Measurements from ENCODE around the gene GOLGA6L2. TPM values are rescaled to one million over a fixed set of nuclear protein-coding genes. Genes with fewer than 3 reads are reported as not detected.
"Not testable (repeated sequence)": the region's sequence is repeated elsewhere in the genome, so short reads cannot be mapped to it uniquely, and the experiment has no call there.

The GOLGA6L2 gene
- total and polyA plus RNA-seq, 9 donors: not detected

DNA sequence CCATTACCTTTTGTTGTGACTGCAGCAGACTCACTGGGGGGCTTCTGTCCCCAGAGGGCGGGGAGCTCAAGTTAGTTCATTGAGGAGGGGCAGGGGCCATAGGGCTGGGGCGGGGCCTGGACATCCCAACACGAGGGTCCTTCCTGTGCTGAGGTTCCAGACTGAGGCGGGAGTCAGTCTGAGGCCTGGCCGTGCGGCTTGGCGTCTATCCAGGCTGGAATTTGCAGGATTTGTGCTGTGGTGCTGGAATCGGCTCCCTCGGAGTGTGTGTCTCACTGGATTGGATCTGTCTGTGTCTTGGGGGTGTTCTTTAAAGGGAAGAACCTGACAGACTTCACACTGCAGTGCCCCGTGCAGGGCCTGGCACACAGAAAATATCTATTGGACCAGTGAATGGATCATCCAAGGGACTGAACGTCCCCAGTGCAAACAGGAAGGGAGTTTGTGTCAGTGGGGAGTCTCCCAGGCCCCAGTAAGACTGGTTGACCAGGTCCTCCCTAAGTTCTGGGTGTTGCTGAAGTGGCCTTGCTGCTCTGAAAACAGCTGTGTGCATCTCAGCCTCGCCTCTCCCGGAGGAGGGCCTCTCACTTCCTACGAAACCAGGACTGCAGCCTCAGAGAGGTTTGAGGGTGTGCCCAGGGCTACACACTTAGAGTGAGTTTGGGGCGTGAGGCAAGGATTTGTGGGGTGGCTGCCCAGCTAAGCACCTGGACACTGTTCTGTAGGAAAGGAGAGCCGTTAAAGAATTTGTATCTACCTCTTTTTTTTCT is 26.1 kb downstream of the GOLGA6L2 start:
- Histone ChIP-seq H3K27ac (no peak overlapping the region), H3K9me3 (no peaks in the 10 kb centered on the region), H3K4me1 (ENCODE audit: insufficient read depth) (no peaks in the 10 kb centered on the region), H3K4me3 (no peak overlapping the region), H3K27me3 (no peaks in the 10 kb centered on the region), H3K36me3 (no peaks in the 10 kb centered on the region)
- DNase-seq: peak in 1 of 5 donors; percentile 33
- TF ChIP-seq POLR2A (IDR thresholded peaks at IDR 0.05): no peak
- TF ChIP-seq EP300 (IDR thresholded peaks at IDR 0.05): no peak
- TF ChIP-seq, protein P1, sequence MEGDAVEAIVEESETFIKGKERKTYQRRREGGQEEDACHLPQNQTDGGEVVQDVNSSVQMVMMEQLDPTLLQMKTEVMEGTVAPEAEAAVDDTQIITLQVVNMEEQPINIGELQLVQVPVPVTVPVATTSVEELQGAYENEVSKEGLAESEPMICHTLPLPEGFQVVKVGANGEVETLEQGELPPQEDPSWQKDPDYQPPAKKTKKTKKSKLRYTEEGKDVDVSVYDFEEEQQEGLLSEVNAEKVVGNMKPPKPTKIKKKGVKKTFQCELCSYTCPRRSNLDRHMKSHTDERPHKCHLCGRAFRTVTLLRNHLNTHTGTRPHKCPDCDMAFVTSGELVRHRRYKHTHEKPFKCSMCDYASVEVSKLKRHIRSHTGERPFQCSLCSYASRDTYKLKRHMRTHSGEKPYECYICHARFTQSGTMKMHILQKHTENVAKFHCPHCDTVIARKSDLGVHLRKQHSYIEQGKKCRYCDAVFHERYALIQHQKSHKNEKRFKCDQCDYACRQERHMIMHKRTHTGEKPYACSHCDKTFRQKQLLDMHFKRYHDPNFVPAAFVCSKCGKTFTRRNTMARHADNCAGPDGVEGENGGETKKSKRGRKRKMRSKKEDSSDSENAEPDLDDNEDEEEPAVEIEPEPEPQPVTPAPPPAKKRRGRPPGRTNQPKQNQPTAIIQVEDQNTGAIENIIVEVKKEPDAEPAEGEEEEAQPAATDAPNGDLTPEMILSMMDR (IDR thresholded peaks at IDR 0.05): no peak
- intact Hi-C loops (cut with DNase I): no loop called here
- WGBS, 3 donors: 45 to 56% (median 46%) methylated on average over 15 to 16 of the region's 16 CpGs

- no peak overlapping the region for H3K4me3 ChIP-seq
- H3K36me3 ChIP-seq: no peaks in the 10 kb centered on the region
- intact Hi-C loops (cut with DNase I): loop anchor here in 1 of 4 donors (5.0 kb wide), 1 partner anchor 51 kb away; no protein-coding TSS in a partner anchor
- H3K4me1 ChIP-seq (ENCODE audit: insufficient read depth): no peaks in the 10 kb centered on the region
- TF ChIP-seq POLR2A (IDR thresholded peaks at IDR 0.05) (no peak), EP300 (IDR thresholded peaks at IDR 0.05) (no peak)
- TF ChIP-seq, protein P1 (IDR thresholded peaks at IDR 0.05): no peak
- 84 to 85% (median 85%) methylated on average over 31 to 43 of the region's 43 CpGs for WGBS, 3 donors
- DNase-seq: no peak
- no peaks in the 10 kb centered on the region for H3K9me3 ChIP-seq
- H3K27ac ChIP-seq: no peak overlapping the region
- H3K27me3 ChIP-seq: no peaks in the 10 kb centered on the region
Measured at GRCh38 chr15:23416349-23417276, 30.4 kb downstream of the GOLGA6L2 start.

- not testable (repeated sequence) for DNase-seq; H3K4me1 ChIP-seq (ENCODE audit: insufficient read depth); H3K4me3 ChIP-seq; H3K27ac ChIP-seq; H3K9me3 ChIP-seq; H3K27me3 ChIP-seq; H3K36me3 ChIP-seq
- 91 to 94% (median 92%) methylated on average over 8 of the region's 8 CpGs for WGBS, 3 donors
- intact Hi-C loops (cut with DNase I): loop anchor here in 1 of 4 donors (5.0 kb wide), 1 partner anchor 51 kb away; no protein-coding TSS in a partner anchor
Measured at GRCh38 chr15:23415866-23416265, 31.2 kb downstream of the GOLGA6L2 start.

DNA sequence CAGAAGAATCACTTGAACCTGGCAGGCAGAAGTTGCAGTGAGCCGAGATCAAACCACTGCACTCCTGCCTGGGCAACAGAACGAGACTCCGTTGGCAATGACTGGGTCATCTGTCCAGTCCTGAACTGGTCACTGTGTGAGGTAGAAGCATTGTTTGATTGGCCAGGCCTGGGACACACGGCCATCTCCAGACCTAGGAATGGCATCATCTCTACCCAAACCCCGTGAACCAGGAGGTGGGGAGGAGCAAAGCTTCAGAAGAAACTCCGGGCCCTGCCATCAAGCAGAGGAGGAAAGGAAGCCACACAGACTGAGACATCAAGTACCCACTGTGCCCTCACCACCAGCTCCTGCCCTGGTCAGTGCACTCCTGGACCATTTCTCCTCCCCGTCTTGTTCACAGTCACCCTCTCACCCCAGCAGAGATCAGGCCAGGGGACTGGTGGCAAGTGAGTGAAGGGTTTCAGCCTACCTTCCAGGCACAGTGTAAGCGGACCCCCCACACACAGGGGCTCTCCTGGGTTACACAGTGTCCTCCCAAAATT is 31.6 kb downstream of the GOLGA6L2 start:
- WGBS, 3 donors: 76 to 86% (median 82%) methylated on average over 8 of the region's 8 CpGs
- TF ChIP-seq POLR2A (IDR thresholded peaks at IDR 0.05) (no peak), EP300 (IDR thresholded peaks at IDR 0.05) (no peak)
- TF ChIP-seq, protein P1 (IDR thresholded peaks at IDR 0.05): no peak
- no peaks in the 10 kb centered on the region for H3K27me3 ChIP-seq
- no peaks in the 10 kb centered on the region for H3K4me1 ChIP-seq (ENCODE audit: insufficient read depth)
- no peaks in the 10 kb centered on the region for H3K36me3 ChIP-seq
- intact Hi-C loops (cut with DNase I): loop anchor here in 1 of 4 donors (5.0 kb wide), 1 partner anchor 52 kb away; no protein-coding TSS in a partner anchor
- no peaks in the 10 kb centered on the region for H3K9me3 ChIP-seq
- no peak overlapping the region for H3K4me3 ChIP-seq
- DNase-seq: no peak
- no peak overlapping the region for H3K27ac ChIP-seq

DNA sequence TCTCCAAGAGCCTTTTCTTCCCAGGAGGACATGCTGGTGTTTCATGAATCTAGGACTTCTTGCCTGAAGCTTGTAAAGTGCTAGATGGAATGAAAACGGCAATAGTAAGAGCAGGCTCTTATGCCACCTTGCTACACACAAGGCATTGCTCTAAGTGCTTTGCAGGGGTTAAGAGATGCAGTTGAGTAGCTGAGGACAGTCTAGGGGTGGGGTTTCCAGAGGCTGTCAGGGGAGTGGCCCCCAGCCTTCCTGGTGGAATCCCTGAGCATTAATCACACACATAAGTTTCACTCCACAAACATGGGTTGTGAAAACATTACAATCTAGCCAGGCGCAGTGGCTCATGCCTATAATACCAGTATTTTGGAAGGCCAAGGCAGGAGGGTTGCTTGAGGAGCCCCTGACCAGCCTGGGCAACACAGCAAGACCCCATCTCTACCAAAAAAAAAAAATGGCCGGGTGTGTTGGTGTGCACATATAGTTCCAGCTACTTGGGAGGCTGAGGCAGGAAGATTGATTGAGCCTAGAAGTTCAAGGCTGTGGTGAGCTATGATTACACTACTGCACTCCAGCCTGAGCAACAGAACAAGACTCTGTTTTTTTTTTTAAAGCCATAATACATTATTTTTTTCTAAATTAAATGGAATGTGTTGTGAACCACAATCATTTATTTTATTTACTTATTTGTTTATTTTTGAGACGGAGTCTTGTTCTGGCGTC is 34.0 kb downstream of the GOLGA6L2 start:
- H3K27me3 ChIP-seq; DNase-seq; H3K4me3 ChIP-seq; H3K9me3 ChIP-seq; H3K27ac ChIP-seq; H3K36me3 ChIP-seq; intact Hi-C loops (cut with DNase I); H3K4me1 ChIP-seq (ENCODE audit: insufficient read depth): not testable (repeated sequence)
- 51 to 64% (median 57%) methylated on average over 5 of the region's 5 CpGs for WGBS, 3 donors
